DMS53 treated with DMSO at 0.1 percent for 48 hours (cell line): ENCODE results near the gene SLC17A9.

Experiments used
- DNase-seq: peaks from one replicate; lab custom pipeline; 2025; ENCODE audit not compliant: unreplicated experiment; lab: John Stamatoyannopoulos, UW

The SLC17A9 gene, protein sequence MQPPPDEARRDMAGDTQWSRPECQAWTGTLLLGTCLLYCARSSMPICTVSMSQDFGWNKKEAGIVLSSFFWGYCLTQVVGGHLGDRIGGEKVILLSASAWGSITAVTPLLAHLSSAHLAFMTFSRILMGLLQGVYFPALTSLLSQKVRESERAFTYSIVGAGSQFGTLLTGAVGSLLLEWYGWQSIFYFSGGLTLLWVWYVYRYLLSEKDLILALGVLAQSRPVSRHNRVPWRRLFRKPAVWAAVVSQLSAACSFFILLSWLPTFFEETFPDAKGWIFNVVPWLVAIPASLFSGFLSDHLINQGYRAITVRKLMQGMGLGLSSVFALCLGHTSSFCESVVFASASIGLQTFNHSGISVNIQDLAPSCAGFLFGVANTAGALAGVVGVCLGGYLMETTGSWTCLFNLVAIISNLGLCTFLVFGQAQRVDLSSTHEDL

DNA sequence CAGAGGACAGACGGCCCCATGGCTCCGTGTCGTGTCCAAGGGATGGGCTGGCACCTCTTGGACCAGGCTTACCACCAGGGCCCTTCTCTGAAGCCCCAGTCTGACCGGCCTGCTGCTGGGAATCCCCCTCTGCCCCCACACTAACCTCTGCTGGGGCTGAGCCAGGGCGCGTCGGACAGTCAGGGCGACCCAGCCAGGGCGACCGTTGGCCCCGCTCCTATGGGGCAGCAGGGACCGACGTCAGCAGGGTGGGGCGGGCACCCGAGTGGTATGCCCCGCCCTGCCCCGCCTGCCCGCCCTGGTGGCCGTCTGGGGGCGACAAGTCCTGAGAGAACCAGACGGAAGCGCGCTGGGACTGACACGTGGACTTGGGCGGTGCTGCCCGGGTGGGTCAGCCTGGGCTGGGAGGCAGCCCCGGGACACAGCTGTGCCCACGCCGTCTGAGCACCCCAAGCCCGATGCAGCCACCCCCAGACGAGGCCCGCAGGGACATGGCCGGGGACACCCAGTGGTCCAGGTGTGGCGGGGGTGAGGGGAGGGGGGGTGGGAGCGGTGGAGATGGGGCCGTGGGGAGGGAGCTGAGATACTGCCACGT lies at the start of gene SLC17A9:
Gene SLC17A9, plus strand, starts transcription at position 337 of the 595 bp plus-strand sequence. Its CDS starts 122 bp downstream, at position 459.
- DNase-seq = no peak

DNA sequence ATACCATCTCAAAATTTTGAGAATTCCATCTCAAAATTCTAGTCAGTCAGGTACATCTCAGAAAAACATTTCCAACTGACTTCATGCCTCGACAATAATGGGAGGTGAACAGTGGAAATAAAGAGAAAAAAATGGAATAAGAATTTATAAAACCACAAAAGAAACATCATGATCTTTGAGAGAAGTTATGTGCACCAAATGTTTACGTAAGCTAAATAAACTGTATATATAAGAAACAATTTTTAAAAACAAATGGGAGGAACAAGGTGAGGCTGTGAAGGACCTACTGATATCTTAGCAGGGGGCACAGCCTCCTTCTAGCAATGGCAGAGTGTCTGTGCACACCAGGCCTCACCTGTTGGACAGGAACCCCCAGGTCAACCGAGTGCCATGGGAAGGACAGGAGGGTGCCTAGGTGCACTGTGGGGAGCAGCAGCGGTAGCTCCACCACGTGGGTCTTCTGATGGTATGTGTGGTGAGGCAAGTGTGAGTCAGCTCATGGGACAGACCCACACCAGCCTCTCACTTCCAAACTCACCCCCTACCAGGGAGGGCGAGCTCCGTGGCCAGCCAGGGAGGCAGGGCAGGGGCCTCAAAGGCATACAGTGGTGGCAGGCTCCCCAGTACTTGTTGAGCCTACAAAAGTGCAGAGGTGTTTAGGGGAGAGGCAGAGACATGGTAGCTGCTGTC lies 49.4 kb upstream of the SLC17A9 start:
- no peak for DNase-seq

DNA sequence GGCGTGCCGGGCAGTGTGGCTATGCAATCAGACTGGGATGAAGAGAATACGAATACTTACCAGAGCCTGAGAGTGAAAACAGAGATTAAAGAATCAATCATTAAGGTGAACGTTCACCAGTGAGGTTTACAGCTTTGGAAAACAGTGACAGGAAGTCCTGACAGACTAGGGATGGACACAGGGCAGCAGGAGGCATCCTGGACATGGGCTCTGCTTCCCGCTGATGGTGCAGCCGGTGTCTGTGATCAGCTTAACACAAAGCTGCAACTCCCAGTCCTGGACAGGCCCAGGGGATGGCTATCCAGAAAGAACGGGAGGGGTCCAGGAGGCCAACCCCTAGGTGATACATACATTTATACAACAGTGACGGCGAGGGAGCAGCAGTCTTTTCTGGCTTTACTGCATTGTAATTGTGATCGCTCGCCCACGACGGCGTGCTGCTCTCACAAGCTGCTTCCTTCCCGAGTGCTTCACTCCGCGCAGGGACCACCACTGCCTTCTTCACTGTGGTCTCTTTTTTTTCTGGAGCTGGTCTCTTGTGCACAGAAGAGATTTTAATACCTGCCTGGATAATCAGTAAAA lies 46.9 kb upstream of the SLC17A9 start:
- DNase-seq = no peak

DNA sequence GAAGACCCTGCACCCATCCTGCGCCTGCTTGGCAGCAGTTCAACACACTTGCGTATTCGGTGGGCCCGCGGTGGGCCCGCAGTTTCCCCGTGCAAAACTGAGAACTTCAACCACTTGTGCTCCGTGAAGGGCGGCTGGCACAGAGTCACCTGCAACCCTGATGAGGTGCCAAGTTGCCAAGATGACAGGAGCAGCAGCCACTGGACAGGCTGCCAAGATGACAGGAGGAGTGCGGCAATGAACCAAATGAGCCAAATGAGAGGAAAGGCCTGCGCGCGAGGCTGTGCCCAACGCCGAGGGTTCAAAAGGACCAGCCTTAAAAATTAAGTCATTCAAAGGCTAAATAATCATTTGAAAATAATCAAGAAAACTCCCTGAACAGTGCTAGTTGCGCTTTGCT lies 46.3 kb upstream of the SLC17A9 start:
- no peak for DNase-seq

DNA sequence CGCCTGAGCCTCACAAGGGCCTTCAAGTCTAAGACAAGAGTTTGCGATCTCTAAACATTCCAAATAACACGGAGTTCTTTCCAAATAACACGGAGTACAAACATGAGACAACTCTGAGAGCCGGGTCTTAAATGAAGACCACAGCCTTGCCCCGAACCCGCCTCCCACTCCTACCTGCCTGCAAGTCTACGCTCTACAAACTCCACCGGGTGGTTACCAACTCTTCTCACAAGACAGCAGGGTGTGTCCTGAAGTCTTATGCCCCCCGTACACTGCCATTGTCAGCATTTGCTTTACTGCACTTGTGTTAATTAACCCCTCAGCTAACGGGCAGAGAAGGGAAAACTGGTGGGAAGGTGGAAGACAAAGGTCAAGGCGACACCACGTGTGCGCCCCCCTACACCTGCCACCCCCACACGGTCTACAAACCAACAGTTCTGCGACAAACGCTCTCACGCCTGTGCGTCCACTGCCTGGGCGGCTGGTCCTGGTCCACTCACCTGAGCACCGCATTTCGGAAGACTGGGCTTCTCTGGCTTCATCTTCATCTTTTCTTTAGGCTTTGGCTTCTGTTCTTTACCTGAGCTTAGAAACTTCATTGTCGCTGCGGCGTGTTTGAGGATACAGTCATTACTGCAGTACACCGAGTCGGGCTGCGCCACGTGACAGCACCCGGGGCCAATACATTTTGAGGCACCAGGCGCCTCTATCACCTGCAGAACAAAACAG lies 45.7 kb upstream of the SLC17A9 start:
- DNase-seq = no peak

DNA sequence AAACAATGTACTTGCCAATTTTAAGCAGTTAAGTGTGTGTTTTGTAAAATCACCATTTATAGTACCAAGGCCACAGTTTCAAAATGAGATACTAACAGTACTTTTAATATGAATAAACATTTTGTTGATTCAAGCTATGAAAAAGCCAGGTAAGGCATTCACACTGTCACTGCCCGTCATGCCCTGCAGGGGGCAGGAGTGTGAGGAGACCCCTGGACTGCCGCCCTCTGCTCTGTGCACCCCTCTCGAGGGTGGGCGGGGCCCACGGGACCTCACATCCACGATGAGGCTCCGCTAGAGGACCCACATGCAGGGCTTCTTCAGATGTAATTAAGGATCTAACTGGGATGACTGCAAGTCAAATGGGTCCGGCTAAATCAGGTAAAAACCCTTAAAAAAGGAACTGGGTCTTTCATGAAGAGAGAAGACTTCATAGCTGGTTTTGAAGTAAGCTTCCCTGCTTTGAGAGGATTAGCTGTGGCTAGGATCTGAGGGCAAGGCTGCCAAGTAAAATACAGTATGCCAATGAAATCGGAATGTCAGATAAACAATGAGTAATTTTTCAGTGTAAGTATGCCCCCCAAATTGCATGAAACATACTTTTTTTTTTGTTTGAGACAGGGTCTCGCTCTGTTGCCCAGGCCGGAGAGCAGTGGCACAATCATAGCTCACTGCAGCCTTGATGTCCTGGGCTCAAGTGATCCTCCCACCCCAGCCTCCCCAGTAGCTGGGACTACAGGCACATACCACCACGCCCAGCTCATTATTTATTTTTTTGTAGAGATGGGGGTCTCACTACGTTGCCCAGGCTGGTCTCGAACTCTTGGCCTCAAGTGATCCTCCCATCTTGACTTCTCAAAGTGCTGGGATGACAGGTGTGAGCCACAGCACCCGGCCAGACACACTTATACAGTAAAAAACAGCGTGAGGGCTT lies 44.9 kb upstream of the SLC17A9 start:
- no peak for DNase-seq

DNA sequence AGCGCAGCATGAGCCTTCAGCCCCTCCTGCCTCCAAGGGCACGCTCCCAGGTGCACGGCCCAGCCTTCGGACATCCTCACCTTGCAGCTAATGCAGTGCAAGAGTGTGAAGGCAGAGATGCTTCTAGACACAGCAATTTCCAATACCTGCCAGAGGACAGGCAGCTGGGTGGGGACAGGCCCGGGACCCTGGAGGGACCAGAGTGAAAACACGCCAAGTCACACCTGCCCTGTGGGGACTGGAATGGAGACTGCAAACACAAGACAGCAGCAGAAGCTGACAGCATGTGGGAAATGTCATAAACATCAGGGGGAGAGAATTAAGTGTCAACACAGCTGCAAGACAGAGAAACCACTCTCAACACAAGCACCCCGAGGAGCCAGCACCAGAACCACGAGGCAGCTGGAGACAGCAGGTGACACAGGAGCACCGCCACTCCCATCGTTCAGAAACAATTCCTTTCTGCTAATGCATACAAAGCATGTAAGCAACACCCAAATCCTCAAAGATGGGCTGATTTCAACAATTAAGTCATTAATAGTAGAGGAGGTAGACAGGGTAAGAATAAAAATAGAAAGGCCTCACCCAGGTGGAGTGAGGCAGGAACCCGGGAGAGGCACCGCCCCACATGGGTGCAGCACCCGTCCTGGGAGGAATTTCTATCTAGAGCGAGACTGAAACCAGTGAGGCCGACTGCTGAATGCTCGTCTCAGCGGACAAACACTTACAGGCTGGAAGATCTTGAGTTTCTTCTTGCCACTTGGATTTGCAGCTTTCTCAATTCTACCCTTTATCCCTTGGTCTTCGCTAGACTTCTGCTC lies 43.3 kb upstream of the SLC17A9 start:
- DNase-seq = peak; percentile 15

DNA sequence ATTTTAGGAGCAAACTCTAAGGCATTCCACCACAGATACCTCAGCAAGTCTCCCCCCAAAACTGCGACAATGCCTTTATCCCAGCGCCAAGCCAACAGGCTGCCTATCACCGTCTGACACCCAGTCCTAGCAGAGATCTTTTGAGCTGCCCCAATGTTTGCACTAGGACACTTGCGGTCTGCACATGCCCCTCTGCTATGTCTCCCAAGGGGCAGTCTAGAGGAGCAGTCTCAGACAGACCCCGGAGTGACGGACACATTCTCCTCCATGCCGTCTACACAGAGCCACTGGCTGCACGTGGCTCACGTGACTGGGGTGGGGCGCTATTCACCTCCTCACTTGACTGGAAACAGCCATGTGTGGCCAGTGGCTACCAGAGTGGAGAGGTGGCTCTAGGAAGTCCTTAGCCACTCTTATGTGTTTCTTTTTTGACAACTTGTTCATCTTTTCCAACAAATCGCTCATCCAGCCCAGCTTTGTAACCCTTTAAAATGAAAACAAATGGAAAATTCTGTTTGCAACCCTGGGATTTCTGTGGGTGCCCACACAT lies 42.2 kb upstream of the SLC17A9 start:
- DNase-seq = no peak

DNA sequence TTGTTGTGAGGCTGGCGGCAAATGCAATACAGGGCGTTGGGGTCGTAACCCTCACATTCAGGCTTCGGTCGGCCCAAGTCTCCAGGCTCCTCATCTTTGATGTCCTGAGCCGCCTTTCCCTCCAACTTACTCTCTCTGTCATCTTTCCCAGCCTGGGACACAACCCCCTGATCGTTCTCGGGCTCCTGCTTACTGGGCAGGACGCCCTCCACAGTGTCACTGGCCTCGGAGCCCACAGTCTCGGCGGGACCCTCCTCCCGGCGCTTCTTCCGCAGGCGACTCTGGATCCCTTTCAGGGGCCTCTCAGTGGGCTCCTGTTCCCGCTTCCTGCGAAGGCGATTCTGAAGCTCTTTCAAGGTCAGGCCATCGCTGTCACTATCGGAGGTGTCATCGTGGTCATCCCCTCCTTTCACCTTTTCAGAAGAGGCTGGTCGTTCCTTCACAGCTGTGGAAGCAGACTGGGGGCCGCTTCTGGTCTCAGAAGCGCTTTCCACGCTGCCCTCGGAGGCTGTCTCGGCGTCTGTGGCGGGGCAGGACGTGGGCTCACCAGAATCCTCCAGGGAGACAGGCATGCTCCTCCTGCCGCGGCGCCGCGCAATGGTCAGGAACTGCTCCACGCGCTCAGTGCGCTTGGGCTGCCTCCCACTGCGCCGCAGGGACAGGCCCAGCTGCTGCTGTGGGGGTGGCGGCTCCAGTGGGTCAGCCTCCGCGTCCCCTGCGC lies 41.6 kb upstream of the SLC17A9 start:
- no peak for DNase-seq

DNA sequence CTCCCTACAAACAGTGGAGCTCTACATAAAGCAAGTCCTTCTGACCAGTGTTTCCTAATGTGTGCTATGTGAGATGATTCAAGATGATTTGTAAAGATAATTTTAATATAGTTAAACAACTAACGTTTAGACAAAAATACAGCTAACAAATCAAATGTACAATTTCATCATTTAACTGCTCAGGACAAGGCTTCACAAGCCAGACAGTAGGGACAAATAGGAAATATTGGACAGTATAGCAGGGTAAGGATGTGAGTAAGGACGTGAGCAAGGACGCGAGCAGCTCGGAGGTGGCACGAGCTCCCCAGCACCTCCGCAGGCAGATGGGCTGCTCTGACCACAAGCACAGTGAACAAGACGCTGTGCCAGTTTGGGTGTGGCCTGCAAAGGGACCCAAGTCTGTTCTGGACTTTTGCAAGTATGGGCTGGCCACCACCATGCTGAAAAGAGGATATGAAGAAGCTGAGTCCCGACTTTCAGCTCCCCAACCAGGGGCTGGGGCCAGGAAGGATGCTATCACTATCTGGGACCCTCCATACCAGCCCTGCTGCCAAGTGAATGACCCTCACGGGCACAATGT lies 40.7 kb upstream of the SLC17A9 start:
- no peak for DNase-seq

DNA sequence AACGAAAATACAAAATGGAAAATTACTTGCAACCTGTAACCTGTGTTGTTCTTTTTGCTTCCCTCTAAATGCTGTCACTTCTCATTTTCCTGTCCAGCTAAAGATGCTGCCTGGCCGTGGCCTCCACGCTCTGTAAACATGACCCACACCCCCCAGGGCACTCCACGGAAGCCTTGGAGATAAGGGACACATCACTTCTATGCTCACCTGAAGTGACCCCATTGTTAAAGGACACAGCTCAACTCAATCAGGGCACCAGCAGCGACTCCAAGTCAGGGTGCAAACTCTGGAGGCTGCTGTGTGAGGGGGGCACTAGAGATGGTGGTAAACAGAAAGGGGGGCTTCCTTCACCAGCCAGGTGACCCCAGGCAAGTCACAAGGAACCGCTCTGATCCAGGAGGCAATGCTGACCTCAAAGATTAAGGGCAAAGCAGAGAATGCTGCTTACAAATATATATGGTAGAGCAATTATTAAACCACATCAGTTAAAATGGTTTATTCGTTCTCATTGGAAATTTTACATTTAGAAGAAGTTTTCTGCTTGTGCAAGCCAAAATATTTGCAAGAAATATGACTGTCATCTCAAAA lies 39.4 kb upstream of the SLC17A9 start:
- DNase-seq = no peak

DNA sequence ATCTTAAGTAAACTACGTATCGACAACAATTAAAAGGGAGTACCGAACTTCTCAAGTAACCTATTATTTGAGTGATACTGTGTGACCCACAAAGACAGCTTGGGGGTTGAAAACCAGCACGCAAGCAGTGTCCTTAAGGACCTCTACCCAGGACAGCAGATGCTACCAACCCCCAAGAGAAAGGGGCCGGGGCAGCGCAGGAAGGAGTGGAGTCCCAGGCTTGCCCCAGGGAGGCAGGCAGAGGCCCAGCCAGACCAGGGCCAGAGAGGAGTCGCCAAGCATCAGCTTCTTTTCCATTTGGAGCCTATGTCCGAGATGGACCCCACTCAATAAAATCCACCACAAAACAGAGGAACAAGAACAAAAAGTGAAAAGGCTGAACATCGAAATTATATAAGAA lies 38.1 kb upstream of the SLC17A9 start:
- no peak for DNase-seq

DNA sequence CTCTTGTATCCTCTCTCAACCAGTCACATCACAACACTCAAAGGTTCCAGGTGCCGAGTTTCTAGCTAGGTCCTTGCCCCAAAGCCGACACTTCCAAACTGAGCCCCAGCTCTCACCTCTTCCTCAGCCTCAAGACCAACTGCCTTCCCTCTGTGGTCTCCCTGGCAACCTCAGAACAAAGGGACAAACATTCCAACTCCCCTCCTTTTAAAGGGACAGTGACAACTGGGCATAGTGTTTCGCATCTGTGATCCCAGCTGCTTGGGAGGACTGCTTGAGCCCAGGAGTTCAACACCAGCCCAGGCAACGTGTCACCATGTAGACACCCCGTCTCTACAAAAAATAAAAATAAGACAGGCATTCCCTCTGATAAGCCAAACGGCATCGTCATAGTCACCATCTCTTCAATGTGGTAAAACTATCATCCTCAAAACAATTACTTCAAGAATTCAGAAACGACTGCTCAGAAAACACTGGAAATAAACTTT lies 37.5 kb upstream of the SLC17A9 start:
- no peak for DNase-seq

DNA sequence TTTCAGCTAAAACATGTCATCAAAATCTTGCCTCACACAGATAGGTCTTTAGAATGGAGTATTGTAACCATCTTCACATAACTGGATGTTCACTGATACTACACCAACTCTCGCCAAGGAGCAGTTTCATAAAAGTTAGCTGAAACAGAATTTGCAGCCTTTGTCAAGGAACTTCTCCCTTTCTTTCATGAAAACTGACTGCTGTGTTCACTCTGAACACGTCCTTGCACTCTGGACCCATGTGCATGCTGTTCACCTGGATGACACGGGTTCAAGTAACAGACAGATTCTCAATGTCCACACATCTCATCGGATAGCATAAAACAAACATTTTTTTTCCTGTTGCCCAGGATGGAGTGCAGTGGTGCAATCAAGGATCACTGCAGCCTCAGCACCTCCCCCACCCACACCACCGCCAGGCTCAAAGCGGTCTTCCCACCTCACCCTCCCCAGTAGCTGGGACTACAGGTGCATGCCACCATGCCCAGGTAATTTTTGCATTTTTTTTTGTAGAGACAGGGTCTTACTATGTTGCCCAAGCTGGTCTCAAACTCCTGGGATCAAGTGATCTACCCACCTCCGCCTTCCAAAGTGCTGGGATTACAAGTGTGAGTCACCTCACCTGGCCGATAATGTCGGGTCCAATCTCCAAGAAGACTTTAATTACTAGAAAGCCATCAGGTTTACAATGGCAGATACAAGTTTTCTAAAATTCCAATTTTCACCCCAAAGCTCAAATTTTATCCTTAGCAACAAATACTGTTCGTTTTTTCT lies 35.6 kb upstream of the SLC17A9 start:
- DNase-seq = no peak

DNA sequence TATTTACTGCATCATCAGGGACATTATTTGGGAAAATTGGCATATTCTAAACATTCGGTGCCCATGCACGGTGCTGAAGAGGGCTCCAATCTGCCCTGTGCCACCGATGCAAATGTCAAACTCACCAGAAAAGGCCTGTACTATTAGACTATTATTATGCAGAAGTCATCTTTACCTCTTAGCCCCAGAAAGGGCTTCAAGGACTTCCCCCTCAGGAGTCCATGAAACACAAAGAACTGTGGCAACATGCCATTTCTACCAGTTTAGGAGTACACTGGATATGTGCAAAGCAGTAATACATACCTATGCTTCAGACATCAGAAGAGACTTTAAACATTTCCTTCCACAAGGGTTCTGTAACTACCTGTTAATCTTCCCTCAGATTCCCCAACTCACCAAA lies 34.8 kb upstream of the SLC17A9 start:
- DNase-seq = no peak

DNA sequence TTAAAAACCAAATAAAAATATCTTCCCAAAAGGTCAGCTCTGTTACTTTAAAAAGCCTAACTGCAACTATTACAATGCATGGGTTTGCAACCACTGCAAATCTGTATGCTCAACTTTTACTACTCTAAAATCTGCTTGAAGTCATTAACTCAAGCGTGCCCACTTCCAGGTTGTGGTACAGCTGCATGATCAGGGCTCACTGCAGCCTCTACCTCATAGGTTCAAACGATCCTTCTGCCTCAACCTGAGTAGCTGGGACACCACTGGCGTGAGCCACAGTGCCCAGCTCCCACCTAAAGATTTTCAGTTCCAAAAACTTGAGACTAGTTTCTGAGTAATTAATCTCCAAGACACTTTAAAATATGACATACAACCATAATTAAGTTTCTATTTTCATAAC lies 34.4 kb upstream of the SLC17A9 start:
- DNase-seq = no peak

DNA sequence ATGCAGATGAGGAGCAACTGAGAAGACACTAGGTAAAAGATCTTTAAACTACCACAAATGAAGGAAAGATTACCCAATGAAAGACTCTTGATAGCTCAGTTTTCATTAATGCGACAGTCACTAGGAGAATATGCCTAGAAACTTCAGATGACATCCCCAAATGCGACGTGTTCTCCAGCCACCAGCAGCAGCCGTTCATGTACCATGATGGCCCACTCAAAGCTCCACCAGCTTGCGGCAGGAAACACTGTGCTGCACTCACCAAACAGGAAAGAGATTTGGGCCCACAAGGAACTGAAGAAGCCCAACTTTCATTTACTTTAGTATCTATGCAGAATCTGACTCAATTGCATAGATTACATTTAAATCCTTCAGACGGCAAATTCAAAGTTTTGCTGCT lies 33.7 kb upstream of the SLC17A9 start:
- DNase-seq = no peak
